RWPE1 (cell line): ENCODE results near the gene HMOX1.
A peak's percentile ranks its signal among the peaks of the same experiment; 100 is the strongest.

Experiments
- CTCF ChIA-PET: fragments of 350-600 bp; sonication (Branson Sonifier 250); formaldehyde crosslinking; extraction: SDS; loops from one replicate; lab custom pipeline; 2021; lab: Yijun Ruan, JAX
- POLR2A ChIA-PET: fragments of 400-600 bp; formaldehyde crosslinking; extraction: SDS; loops from one replicate; lab custom pipeline; 2020; ENCODE audit warnings: antibody characterized with exemption; ENCODE audit not compliant: low non-redundant PET; lab: Yijun Ruan, JAX
- DNase-seq: peaks from one replicate; pipeline ENCODE4 v3.0.0; 2012; ENCODE audit warnings: low spot score
- H3K27ac ChIP-seq: fragments of 450-650 bp; 2 replicates; pipeline ENCODE4 v1.5.1; 2017
- CTCF ChIP-seq: fragments of 450-650 bp; conservative IDR thresholded peaks from 2 replicates; pipeline ENCODE4 v1.5.1; 2017; ENCODE audit warnings: low read depth, mild to moderate bottlenecking

HMOX1 gene

DNA sequence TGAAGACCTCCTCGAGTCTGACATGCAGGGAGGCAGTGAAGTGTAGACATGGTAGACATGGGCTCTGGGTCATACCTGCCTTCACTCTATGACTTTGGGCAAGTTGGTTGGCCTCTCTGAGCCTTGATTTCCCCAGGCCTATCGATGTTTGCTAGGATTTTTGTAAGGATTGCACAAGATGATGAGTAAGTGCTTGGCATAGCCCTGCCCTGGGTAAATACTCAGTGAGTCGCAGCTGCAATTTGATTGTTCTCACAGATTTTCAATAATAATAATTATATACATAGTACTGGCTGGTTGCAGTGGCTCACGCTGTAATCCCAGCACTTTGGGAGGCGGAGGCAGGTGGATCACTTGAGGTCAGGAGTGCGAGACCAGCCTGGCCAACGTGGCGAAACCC is 37.2 kb downstream of the HMOX1 start:
- ChIA-PET CTCF (no interaction called here), POLR2A (no interaction called here)
- TF ChIP-seq CTCF: no peak
- peak; percentile 34 for DNase-seq
- peak overlapping the region; percentile 53 for H3K27ac ChIP-seq

DNA sequence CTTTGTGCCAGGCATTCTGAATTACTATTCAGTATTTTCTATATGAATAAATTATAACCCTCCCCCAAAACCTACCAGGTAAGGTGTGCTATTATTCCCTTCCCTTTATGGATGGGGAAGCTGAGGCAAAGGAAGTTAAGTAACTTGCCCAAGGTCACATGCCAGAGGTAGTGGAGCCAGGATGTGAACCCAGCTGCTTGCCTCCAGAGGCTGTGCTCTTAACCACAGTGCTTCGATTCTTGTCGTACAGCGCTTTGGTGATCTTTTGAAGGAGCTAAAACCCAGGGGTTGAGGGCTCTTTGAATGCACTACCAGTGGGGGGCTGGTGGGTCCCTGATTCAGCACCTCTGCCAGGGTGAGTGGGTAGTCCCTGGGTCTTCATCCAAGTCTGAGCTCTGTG is 37.8 kb downstream of the HMOX1 start:
- POLR2A ChIA-PET: no interaction called here

GRCh38 chr22:35419756-35420155 is 38.9 kb downstream of the HMOX1 start:
- no peak overlapping the region for H3K27ac ChIP-seq
- no peak for DNase-seq
- ChIA-PET CTCF (no interaction called here), POLR2A (no interaction called here)
- TF ChIP-seq CTCF: no peak

More for the DNA sequence above, 37.8 kb downstream of the HMOX1 start:
- CTCF ChIA-PET: no interaction called here
- no peak for DNase-seq
- H3K27ac ChIP-seq: peak overlapping the region; percentile 24; the same call in 1 of the 2 replicates
- no peak for TF ChIP-seq CTCF

DNA sequence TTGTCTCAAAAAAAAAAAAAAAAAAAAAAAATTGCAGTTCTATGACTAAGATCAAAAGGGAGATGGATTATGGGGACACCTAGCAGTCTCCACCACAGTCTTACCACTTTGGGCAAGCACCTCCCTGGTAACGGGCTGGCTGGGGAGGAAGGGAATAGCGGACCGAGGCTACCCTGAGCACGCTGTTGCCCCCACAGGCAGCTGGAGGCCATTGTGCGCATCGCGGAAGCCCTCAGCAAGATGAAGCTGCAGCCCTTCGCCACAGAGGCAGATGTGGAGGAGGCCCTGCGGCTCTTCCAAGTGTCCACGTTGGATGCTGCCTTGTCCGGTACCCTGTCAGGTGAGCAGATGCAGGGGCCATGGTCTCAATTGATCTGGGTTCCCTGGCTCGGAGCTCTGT is 40.2 kb downstream of the HMOX1 start:
- CTCF ChIA-PET: interaction anchor here (0.6 kb wide), 1 partner anchor 24 kb away, joined by 3 read pairs; no protein-coding TSS in a partner anchor
- POLR2A ChIA-PET: no interaction called here
- TF ChIP-seq CTCF: no peak
- no peak for DNase-seq
- no peak overlapping the region for H3K27ac ChIP-seq

GRCh38 chr22:35422145-35422544 is 41.2 kb downstream of the HMOX1 start:
- no peak for TF ChIP-seq CTCF
- CTCF ChIA-PET: no interaction called here
- POLR2A ChIA-PET: no interaction called here
- peak overlapping the region; percentile 20 for H3K27ac ChIP-seq
- no peak for DNase-seq

GRCh38 chr22:35422936-35423335 is 42.0 kb downstream of the HMOX1 start:
- ChIA-PET CTCF (no interaction called here), POLR2A (no interaction called here)
- H3K27ac ChIP-seq: peak overlapping the region; percentile 20
- no peak for DNase-seq
- no peak for TF ChIP-seq CTCF

GRCh38 chr22:35424081-35424480 is 43.2 kb downstream of the HMOX1 start:
- POLR2A ChIA-PET: no interaction called here
- H3K27ac ChIP-seq: peak overlapping the region; percentile 33
- CTCF ChIA-PET: no interaction called here
- no peak for DNase-seq
- no peak for TF ChIP-seq CTCF
